PC-3 (cell line): Measurements from ENCODE around the gene TSPAN2. TPM values are rescaled to one million over a fixed set of nuclear protein-coding genes. Genes with fewer than 3 reads are reported as not detected.

ENCODE experiments used
- ATAC-seq: fragments of 200-7000 bp; cut with Tn5 transposase; 2 replicates; pipeline ENCODE4 v1.9.1; 2020; ENCODE audit warnings: mild to moderate bottlenecking, moderate library complexity
- BruUV-seq: library from RNA; stranded (reverse); fragments of 400-500 nt; replicated peaks from 2 replicates; lab custom pipeline; 2021; lab: Mats Ljungman, UMichigan
- CTCF ChIA-PET: fragments of 300-600 bp; sonication (Branson Sonifier 250); formaldehyde crosslinking; loops from one replicate; lab custom pipeline; 2022; ENCODE audit warnings: antibody characterized with exemption; lab: Charles Lee
- POLR2A ChIA-PET: fragments of 300-600 bp; sonication (Branson Sonifier 250); formaldehyde crosslinking; loops from one replicate; lab custom pipeline; 2022; ENCODE audit warnings: antibody characterized with exemption; ENCODE audit not compliant: unreplicated experiment; lab: Charles Lee
- DNase-seq: peaks from one replicate; pipeline ENCODE4 v3.0.0-alpha.2; 2015
- H2AFZ ChIP-seq: fragments of 300-600 bp; sonication (generic); 2 replicates; pipeline ENCODE4 v1.6.0; 2016; ENCODE audit warnings: antibody characterized with exemption, low read length
- H3F3A ChIP-seq: fragments of 300-600 bp; sonication (generic); one replicate; pipeline ENCODE4 v1.6.0; 2017; ENCODE audit warnings: antibody characterized with exemption, low read length, control low read depth, mild to moderate bottlenecking; ENCODE audit not compliant: unreplicated experiment
- H3K27ac ChIP-seq: fragments of 300-600 bp; sonication (generic); 2 replicates; pipeline ENCODE4 v1.5.1; 2016; ENCODE audit warnings: mild to moderate bottlenecking, low read length
- H3K27me3 ChIP-seq: fragments of 300-600 bp; sonication (generic); 2 replicates; pipeline ENCODE4 v1.6.1; 2016; ENCODE audit warnings: low read length, mixed read lengths
- H3K36me3 ChIP-seq: fragments of 300-600 bp; sonication (generic); 2 replicates; pipeline ENCODE4 v1.6.1; 2016; ENCODE audit warnings: low read depth, mixed run types, low read length, mixed read lengths
- H3K4me1 ChIP-seq: fragments of 300-600 bp; sonication (generic); 2 replicates; pipeline ENCODE4 v1.5.1; 2016; ENCODE audit warnings: low read length; ENCODE audit not compliant: insufficient read depth
- H3K4me2 ChIP-seq: fragments of 300-600 bp; sonication (generic); 2 replicates; pipeline ENCODE4 v1.6.0; 2016; ENCODE audit warnings: low read length
- H3K4me3 ChIP-seq: fragments of 300-600 bp; sonication (generic); 2 replicates; pipeline ENCODE4 v1.5.1; 2016; ENCODE audit warnings: mild to moderate bottlenecking, low read length, mixed read lengths
- H3K79me2 ChIP-seq: fragments of 300-600 bp; sonication (generic); 2 replicates; pipeline ENCODE4 v1.6.1; 2017; ENCODE audit warnings: low read length, mixed read lengths
- H3K9ac ChIP-seq: fragments of 300-600 bp; sonication (generic); 2 replicates; pipeline ENCODE4 v1.6.0; 2016; ENCODE audit warnings: mild to moderate bottlenecking, low read length
- H3K9me2 ChIP-seq: fragments of 300-600 bp; sonication (generic); replicated peaks from 2 replicates; pipeline ENCODE4 v1.6.1; 2016; ENCODE audit warnings: mixed run types, low read length, mixed read lengths
- H3K9me3 ChIP-seq: fragments of 300-600 bp; sonication (generic); 2 replicates; pipeline ENCODE4 v1.6.1; 2016; ENCODE audit warnings: low read length, mixed read lengths
- H4K20me1 ChIP-seq: fragments of 300-600 bp; sonication (generic); 2 replicates; pipeline ENCODE4 v1.6.1; 2016; ENCODE audit warnings: low read length, mixed read lengths
- CTCF ChIP-seq: fragments of 300-600 bp; sonication (generic); conservative IDR thresholded peaks from 2 replicates; pipeline ENCODE4 v1.5.1; 2017; ENCODE audit warnings: antibody characterized with exemption, low read depth, mild to moderate bottlenecking, low read length
- EZH2 ChIP-seq: fragments of 300-600 bp; sonication (generic); IDR thresholded peaks from one replicate; pipeline ENCODE4 v1.6.1; 2017; ENCODE audit warnings: antibody characterized with exemption, mild to moderate bottlenecking, low read length; ENCODE audit not compliant: unreplicated experiment
- EZH2phosphoT487 ChIP-seq: fragments of 300-600 bp; sonication (generic); IDR thresholded peaks from 2 replicates; pipeline ENCODE4 v1.6.1; 2018; ENCODE audit warnings: mild to moderate bottlenecking, antibody characterized with exemption, low read length, borderline replicate concordance
- intact Hi-C: fragments of 100-400 bp; cut with micrococcal nuclease; formaldehyde crosslinking; loops from 2 replicates; pipeline ENCODE4 v1.9.0; 2023
- total RNA-seq: library from RNA; depleted of rRNA; stranded (reverse); fragments of >200 nt; gene quantifications from 2 replicates; pipeline ENCODE4 v1.2.3, GENCODE V29; 2014

Gene TSPAN2
- total RNA-seq, 1 experiment from 2014 or later = 1.7 TPM

DNA sequence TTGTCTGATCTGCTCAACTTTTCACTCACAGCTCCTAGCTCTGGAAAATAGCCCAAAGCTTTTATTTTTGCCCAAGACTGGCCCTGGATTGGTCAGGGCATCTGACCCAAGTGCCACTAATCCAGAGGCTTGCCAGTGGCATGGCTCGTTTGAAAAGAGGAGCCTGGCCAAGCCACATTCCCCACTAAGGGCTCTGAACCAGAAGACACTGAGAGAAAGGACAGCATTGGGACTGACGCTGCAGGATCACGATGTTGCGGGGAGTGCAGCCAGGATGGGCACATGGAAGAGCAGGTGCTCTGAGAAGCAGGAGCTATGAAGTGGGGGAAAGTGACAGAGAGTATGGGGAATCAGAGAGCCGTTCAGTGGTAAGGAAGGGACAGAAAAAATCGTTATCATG lies 44.9 kb upstream of the TSPAN2 start:
- Histone ChIP-seq H3K9me3 (no peaks in the 10 kb centered on the region), H3K79me2 (no peaks in the 10 kb centered on the region), H3K9me2 (no peaks in the 10 kb centered on the region), H4K20me1 (no peaks in the 10 kb centered on the region), H3K4me2 (peak overlapping the region; percentile 77), H3K9ac (no peak overlapping the region), H3K4me1 (peaks cover 50% of the 10 kb centered on the region), H3K27ac (peak overlapping the region; percentile 83), H3K36me3 (no peaks in the 10 kb centered on the region), H3F3A (peaks cover 15% of the 10 kb centered on the region), H2AFZ (0 out of 2 replicates have a peak overlapping the region, but pooled peaks have one; percentile 6), H3K4me3 (no peak overlapping the region), H3K27me3 (no peaks in the 10 kb centered on the region)
- intact Hi-C loops = no loop called here
- ChIA-PET CTCF (no interaction called here), POLR2A (no interaction called here)
- ATAC-seq (no peak), DNase-seq (no peak)
- TF ChIP-seq CTCF (no peak), EZH2phosphoT487 (no peak)
- BruUV-seq = no TSS peak

GRCh38 chr1:115133440-115133839 lies 44.1 kb upstream of the TSPAN2 start:
- intact Hi-C loops = no loop called here
- POLR2A ChIA-PET = no interaction called here
- no peak overlapping the region for H2AFZ ChIP-seq

DNA sequence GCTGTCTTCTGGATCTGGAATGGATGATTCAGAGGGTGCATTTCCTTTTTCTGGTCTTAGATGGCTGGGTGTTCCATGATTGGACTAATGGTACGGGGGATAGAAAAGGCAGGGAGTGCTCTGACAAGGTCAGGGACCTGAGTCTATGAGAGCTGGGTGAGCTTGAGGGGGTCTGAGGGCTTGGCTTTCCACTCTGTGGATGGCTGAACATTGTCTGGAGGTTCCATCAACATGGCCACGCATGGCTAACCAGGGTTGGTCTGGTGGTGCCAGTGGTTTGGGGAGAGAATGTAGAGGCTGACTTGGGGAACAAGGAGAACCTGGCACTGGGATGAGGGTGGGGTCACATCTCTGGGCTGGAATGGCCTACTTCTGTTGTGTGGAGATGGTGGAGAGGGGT lies 41.5 kb upstream of the TSPAN2 start:
- intact Hi-C loops = no loop called here
- CTCF ChIA-PET = no interaction called here

More at GRCh38 chr1:115133440-115133839, 44.1 kb upstream of the TSPAN2 start:
- Histone ChIP-seq H3K4me1 (peaks cover 47% of the 10 kb centered on the region), H3K9me3 (no peaks in the 10 kb centered on the region), H3F3A (peaks cover 15% of the 10 kb centered on the region), H4K20me1 (no peaks in the 10 kb centered on the region), H3K9ac (no peak overlapping the region), H3K9me2 (no peaks in the 10 kb centered on the region), H3K4me3 (no peak overlapping the region), H3K36me3 (no peaks in the 10 kb centered on the region), H3K4me2 (no peak overlapping the region), H3K79me2 (no peaks in the 10 kb centered on the region), H3K27ac (peak overlapping the region; percentile 83), H3K27me3 (no peaks in the 10 kb centered on the region)
- ATAC-seq = no peak
- CTCF ChIA-PET = no interaction called here
- peak; percentile 52 for DNase-seq
- TF ChIP-seq EZH2 (no peak), CTCF (no peak), EZH2phosphoT487 (no peak)
- BruUV-seq = no TSS peak

More for the DNA sequence above, 41.5 kb upstream of the TSPAN2 start:
- no peaks in the 10 kb centered on the region for H4K20me1 ChIP-seq
- BruUV-seq = no TSS peak
- no peak overlapping the region for H3K9ac ChIP-seq
- TF ChIP-seq EZH2 (no peak), EZH2phosphoT487 (no peak), CTCF (no peak)
- POLR2A ChIA-PET = no interaction called here
- DNase-seq (no peak), ATAC-seq (no peak)
- no peak overlapping the region for H3K27ac ChIP-seq
- no peaks in the 10 kb centered on the region for H3K9me2 ChIP-seq
- H3K4me3 ChIP-seq = no peak overlapping the region
- no peaks in the 10 kb centered on the region for H3K36me3 ChIP-seq
- no peak overlapping the region for H3K4me2 ChIP-seq
- no peaks in the 10 kb centered on the region for H3K9me3 ChIP-seq
- H3F3A ChIP-seq = peaks cover 15% of the 10 kb centered on the region
- no peaks in the 10 kb centered on the region for H3K27me3 ChIP-seq
- H3K79me2 ChIP-seq = no peaks in the 10 kb centered on the region
- peaks cover 27% of the 10 kb centered on the region for H3K4me1 ChIP-seq
- no peak overlapping the region for H2AFZ ChIP-seq
